Lower lobe of right lung (tissue), 2 donors: Measurements from ENCODE around the gene PDE4B. TPM values are rescaled to one million over a fixed set of nuclear protein-coding genes. Genes with fewer than 3 reads are reported as not detected.

ENCODE experiments used
- ATAC-seq, 2 donors: fragments of 200-7000 bp; cut with Tn5 transposase; one replicate each; pipeline ENCODE4 v1.9.1; 2020 to 2022; ENCODE audit warnings: mild to moderate bottlenecking in 2 of 2, moderate library complexity in 2 of 2
- DNase-seq: peaks from one replicate; pipeline ENCODE4 v3.0.0-alpha.2; 2020
- H3K27ac ChIP-seq: fragments of 200-600 bp; one replicate; pipeline ENCODE4 v1.8.0; 2022
- H3K27me3 ChIP-seq: fragments of 200-600 bp; one replicate; pipeline ENCODE4 v1.8.0; 2022; ENCODE audit warnings: low read depth
- H3K36me3 ChIP-seq: fragments of 200-600 bp; one replicate; pipeline ENCODE4 v1.8.0; 2022; ENCODE audit warnings: mild to moderate bottlenecking
- H3K4me1 ChIP-seq: fragments of 200-600 bp; one replicate; pipeline ENCODE4 v1.8.0; 2022
- H3K4me3 ChIP-seq: fragments of 200-600 bp; one replicate; pipeline ENCODE4 v1.8.0; 2022; ENCODE audit warnings: mild to moderate bottlenecking
- H3K9me3 ChIP-seq: fragments of 200-600 bp; one replicate; pipeline ENCODE4 v1.8.0; 2022
- intact Hi-C: fragments of 100-400 bp; cut with DNase I; formaldehyde crosslinking; loops from one replicate; pipeline ENCODE4 v1.11.0; 2022
- total RNA-seq: library from RNA; stranded (reverse); fragmentation: NEBNext Ultra II Directional; extraction: Animal tissue kit (Norgen Biotek cat#: 25700); gene quantifications from one replicate; pipeline ENCODE4 v1.2.1, GENCODE V29; 2021
- TF ChIP-seq, protein P1 (sequence below): fragments of 200-600 bp; IDR thresholded peaks from one replicate; pipeline ENCODE4 v1.8.0; 2022; ENCODE audit warnings: antibody characterized with exemption, mild to moderate bottlenecking
- donor health status: DM: no; HTN: yes; CAD: no; lungs with severe emphysema.

PDE4B gene
- total RNA-seq, 1 donor from 2014 or later, result 26.9 TPM

GRCh38 chr1:66266756-66267155 is 474.1 kb downstream of the PDE4B start:
- DNase-seq (no peak), ATAC-seq (no peak)
- H3K9me3 ChIP-seq, result no peaks in the 10 kb centered on the region
- TF ChIP-seq, protein P1, sequence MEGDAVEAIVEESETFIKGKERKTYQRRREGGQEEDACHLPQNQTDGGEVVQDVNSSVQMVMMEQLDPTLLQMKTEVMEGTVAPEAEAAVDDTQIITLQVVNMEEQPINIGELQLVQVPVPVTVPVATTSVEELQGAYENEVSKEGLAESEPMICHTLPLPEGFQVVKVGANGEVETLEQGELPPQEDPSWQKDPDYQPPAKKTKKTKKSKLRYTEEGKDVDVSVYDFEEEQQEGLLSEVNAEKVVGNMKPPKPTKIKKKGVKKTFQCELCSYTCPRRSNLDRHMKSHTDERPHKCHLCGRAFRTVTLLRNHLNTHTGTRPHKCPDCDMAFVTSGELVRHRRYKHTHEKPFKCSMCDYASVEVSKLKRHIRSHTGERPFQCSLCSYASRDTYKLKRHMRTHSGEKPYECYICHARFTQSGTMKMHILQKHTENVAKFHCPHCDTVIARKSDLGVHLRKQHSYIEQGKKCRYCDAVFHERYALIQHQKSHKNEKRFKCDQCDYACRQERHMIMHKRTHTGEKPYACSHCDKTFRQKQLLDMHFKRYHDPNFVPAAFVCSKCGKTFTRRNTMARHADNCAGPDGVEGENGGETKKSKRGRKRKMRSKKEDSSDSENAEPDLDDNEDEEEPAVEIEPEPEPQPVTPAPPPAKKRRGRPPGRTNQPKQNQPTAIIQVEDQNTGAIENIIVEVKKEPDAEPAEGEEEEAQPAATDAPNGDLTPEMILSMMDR, result no peak
- H3K27ac ChIP-seq, result no peak overlapping the region
- H3K4me3 ChIP-seq, result no peak overlapping the region
- intact Hi-C loops, result no loop called here
- H3K36me3 ChIP-seq, result no peaks in the 10 kb centered on the region
- H3K4me1 ChIP-seq, result peaks cover 60% of the 10 kb centered on the region
- no peaks in the 10 kb centered on the region for H3K27me3 ChIP-seq

DNA sequence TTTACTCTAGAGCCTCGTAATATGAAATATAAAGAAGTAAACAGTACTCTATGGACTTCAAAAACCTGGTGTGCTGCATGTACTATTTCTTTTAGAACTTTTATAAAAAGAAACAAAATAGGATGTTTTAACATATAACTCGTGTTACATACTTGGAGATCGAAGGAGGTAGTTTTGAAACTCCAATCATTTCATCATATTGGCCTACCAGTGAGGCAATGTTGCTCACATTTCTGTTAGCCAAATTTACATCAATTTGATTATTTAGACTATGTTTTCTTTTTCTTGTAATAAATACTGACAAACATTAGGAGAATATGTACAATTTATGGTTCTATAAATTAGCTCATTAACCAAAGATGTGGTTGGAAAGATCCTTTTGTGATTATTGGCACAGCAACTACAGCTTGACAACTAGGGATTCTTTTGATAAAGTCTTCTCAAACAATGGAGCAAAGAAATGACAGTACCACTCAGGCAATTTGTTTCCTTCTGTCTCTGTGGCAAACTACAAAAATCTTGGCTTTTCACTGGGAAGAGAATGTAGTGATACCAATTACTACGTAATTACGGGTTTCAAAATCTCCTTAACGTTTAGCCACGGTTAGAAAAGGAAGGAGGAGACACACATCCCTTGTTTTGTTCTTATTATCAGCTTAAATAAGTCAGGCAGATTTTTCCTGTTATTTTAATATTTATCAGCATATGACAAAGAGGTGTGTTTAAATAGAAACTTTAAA is 474.7 kb downstream of the PDE4B start:
- DNase-seq (no peak), ATAC-seq (no peak)
- H3K27me3 ChIP-seq, result no peaks in the 10 kb centered on the region
- peaks cover 66% of the 10 kb centered on the region for H3K4me1 ChIP-seq
- TF ChIP-seq, protein P1, result no peak
- no peaks in the 10 kb centered on the region for H3K9me3 ChIP-seq
- no peak overlapping the region for H3K4me3 ChIP-seq
- H3K36me3 ChIP-seq, result no peaks in the 10 kb centered on the region
- H3K27ac ChIP-seq, result peak overlapping the region; percentile 33
- intact Hi-C loops, result no loop called here

DNA sequence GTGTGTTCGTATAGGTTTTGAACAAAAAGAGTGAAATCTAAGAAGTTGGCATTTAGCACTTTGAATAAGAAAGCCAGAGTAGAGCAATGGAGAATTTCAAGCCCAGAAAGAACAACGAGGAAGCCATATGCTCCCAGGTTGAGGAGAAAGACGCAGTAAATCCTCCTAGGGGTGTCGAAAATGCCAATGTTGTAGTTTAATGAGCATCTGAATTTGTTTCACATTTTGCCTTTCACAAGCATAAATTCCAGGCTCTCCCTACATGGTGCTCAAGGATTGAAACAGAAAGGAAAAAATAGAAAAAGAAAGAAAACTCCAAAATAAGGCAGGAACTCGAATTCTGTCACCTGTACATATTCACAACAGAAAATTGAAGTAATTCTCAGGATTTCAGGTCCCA is 476.5 kb downstream of the PDE4B start:
- no peak overlapping the region for H3K27ac ChIP-seq

DNA sequence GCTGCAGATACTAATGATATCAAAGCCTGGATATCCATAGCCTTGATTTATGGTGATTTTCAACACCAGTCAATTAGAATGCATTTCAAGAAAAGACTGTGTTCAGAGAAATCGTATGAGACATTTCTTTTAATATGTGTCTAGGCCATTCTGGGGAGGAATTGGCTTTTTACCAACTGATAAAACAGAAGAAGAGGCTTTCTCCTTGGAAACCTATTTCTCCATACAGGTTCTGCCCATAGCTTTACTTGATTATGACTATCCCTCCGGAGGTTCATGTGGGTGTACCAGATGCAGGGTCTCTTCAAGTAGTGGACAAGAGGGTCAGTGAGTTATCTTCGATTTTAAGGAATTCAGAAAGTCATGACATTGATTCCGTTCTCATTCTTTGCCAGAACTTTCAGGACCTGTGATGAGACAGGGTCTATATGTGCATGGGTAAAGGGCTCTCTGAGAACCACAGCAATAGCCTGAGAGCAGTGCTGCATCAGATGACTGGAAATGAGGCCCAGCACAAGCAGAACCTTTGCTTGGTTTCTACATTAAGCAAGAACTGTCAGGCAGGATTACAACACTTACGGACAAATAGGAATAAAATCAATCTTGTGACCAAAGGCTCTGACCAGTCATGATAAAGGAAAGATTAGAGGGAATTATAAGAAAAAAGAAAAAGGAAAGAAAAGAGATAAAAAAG is 477.6 kb downstream of the PDE4B start:
- no peaks in the 10 kb centered on the region for H3K36me3 ChIP-seq
- peaks cover 84% of the 10 kb centered on the region for H3K4me1 ChIP-seq
- H3K4me3 ChIP-seq, result no peak overlapping the region
- H3K27ac ChIP-seq, result peak overlapping the region; percentile 42
- no peaks in the 10 kb centered on the region for H3K9me3 ChIP-seq
- DNase-seq (no peak), ATAC-seq (peak; percentile 61 to 66)
- intact Hi-C loops, result no loop called here
- H3K27me3 ChIP-seq, result no peaks in the 10 kb centered on the region
- TF ChIP-seq, protein P1, result no peak

More for the DNA sequence above, 476.5 kb downstream of the PDE4B start:
- Histone ChIP-seq H3K4me1 (peaks cover 75% of the 10 kb centered on the region), H3K36me3 (no peaks in the 10 kb centered on the region), H3K27me3 (no peaks in the 10 kb centered on the region), H3K4me3 (no peak overlapping the region), H3K9me3 (no peaks in the 10 kb centered on the region)
- ATAC-seq (no peak), DNase-seq (no peak)
- intact Hi-C loops, result no loop called here
- TF ChIP-seq, protein P1, result no peak

DNA sequence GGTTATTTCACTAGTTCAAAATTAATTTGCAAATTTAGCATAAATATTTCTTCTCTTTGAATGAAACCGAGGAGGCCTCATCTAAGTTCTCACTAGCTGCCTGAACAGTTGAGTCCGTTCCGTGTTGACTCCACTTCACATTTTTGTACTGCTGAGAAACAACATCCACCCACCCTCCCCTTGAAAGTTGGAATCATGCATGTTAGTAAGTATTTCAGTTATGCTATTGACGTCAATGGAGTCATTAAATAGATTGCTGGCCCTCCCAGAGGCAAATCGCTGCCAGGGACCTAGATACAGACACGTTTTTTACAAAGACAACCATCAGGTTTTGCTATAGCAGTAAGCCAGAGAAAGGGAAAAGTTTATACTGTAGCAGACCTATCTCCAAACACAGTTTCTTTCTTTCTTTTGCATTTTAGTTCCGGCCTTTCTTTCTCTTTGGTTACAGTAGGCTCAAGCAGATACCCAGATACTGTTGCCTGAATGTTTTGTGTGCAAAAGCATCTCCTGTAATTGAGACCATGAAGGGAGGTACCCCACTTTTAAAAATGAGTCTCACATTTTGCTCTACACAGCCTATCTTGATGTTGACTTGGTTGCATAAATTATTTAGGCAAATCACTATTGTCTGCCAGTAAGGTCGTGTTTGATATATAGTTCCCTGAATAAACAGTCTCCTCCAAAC is 478.7 kb downstream of the PDE4B start:
- TF ChIP-seq, protein P1, result no peak
- ATAC-seq (peak; percentile 91 to 94), DNase-seq (peak; percentile 66)
- intact Hi-C loops, result no loop called here
- H3K27me3 ChIP-seq, result no peaks in the 10 kb centered on the region
- H3K27ac ChIP-seq, result peak overlapping the region; percentile 81
- H3K4me3 ChIP-seq, result no peak overlapping the region
- H3K4me1 ChIP-seq, result peaks cover 85% of the 10 kb centered on the region
- H3K9me3 ChIP-seq, result no peaks in the 10 kb centered on the region
- no peaks in the 10 kb centered on the region for H3K36me3 ChIP-seq
